K562 (cell line): ENCODE results near the gene GALE. TPM values are rescaled to one million over a fixed set of nuclear protein-coding genes. Genes with fewer than 3 reads are reported as not detected.

Experiments used
- ATAC-seq: fragments of 200-7000 bp; cut with Tn5 transposase; 3 replicates; pipeline ENCODE4 v1.9.1; 2020; ENCODE audit warnings: moderate library complexity
- BruUV-seq: library from RNA; stranded (reverse); fragments of 400-500 nt; replicated peaks from 2 replicates; lab custom pipeline; 2021; lab: Mats Ljungman, UMichigan
- CTCF ChIA-PET: fragments of 300-600 bp; formaldehyde crosslinking; extraction: SDS; loops from one replicate; lab custom pipeline; 2021; ENCODE audit warnings: low intra/inter-chr PET ratio; lab: Yijun Ruan, JAX
- POLR2A ChIA-PET: fragments of 300-600, 350-650 bp; sonication (Branson Sonifier 250); formaldehyde crosslinking; extraction: SDS; loops from one replicate; lab custom pipeline; 2021; ENCODE audit warnings: antibody characterized with exemption, inconsistent platforms; lab: Yijun Ruan, JAX
- DNase-seq, 4 experiments: peaks; one replicate each; pipeline versions ENCODE4 v3.0.0 to v3.0.0-alpha.2; 2011 to 2018; ENCODE audit warnings: low spot score in 3 of 4, mixed read lengths in 3 of 4; ENCODE audit errors: extremely low read depth in 1 of 4
- FAIRE-seq: peaks from 2 replicates; lab custom pipeline; 2011; peaks lifted over from hg19 to GRCh38; lab: Jason Lieb, UNC
- H2AFZ ChIP-seq: 2 replicates; pipeline ENCODE4 v1.6.0; 2011; ENCODE audit warnings: low read depth, low read length, control low read depth, inconsistent platforms
- H3K27ac ChIP-seq: fragments of 200-600 bp; 3 replicates; pipeline ENCODE4 v1.8.0; 2011; ENCODE audit warnings: low read depth, mild to moderate bottlenecking, control low read depth, inconsistent platforms, low read length, moderate library complexity, mixed read lengths; ENCODE audit errors: extremely low read depth
- H3K27me3 ChIP-seq, 2 experiments: fragments of 300-600 bp in 1 of 2; 2 replicates in 1 of 2; 3 replicates in 1 of 2; pipeline versions ENCODE4 v1.6.0 to v1.8.0; 2011; ENCODE audit warnings: inconsistent platforms in 2 of 2, low read length in 2 of 2, mild to moderate bottlenecking in 1 of 2, mixed read lengths in 1 of 2, moderate library complexity in 1 of 2; ENCODE audit not compliant: control insufficient read depth in 2 of 2, insufficient read depth in 2 of 2
- H3K36me3 ChIP-seq: fragments of 300-600 bp; 3 replicates; pipeline ENCODE4 v1.8.0; 2011; ENCODE audit warnings: mild to moderate bottlenecking, low read length, inconsistent platforms; ENCODE audit not compliant: control insufficient read depth, insufficient read depth
- H3K4me1 ChIP-seq, 2 experiments: fragments of 200-600 bp in 1 of 2; replicated peaks in 1 of 2; 2 replicates in 1 of 2; 3 replicates in 1 of 2; pipeline versions ENCODE4 v1.5.1 to v1.8.0; 2011; ENCODE audit warnings: inconsistent platforms in 2 of 2, low read length in 2 of 2, mild to moderate bottlenecking in 1 of 2, mixed read lengths in 1 of 2, moderate library complexity in 1 of 2; ENCODE audit not compliant: control insufficient read depth in 2 of 2, insufficient read depth in 2 of 2
- H3K4me2 ChIP-seq: 2 replicates; pipeline ENCODE4 v1.6.1; 2011; ENCODE audit warnings: low read length, control low read depth, inconsistent platforms, mixed read lengths; ENCODE audit not compliant: insufficient read depth
- H3K4me3 ChIP-seq: fragments of 200-600 bp; sonication (generic), shearing (Covaris generic); 2 replicates; pipeline ENCODE4 v1.5.1; 2016; ENCODE audit warnings: control low read depth, inconsistent platforms
- H3K79me2 ChIP-seq: fragments of 200-600 bp; 3 replicates; pipeline ENCODE4 v1.8.0; 2011; ENCODE audit warnings: low read length, inconsistent platforms; ENCODE audit not compliant: control insufficient read depth, insufficient read depth
- H3K9ac ChIP-seq, 2 experiments: 2 replicates each; pipeline versions ENCODE4 v1.6.0 to v1.6.1; 2011; ENCODE audit warnings: low read depth in 2 of 2, low read length in 2 of 2, control low read depth in 1 of 2, inconsistent platforms in 1 of 2, mild to moderate bottlenecking in 1 of 2, mixed read lengths in 1 of 2; ENCODE audit not compliant: insufficient read depth in 1 of 2
- H3K9me1 ChIP-seq: one replicate; pipeline ENCODE4 v1.6.0; 2011; ENCODE audit warnings: inconsistent platforms, mild to moderate bottlenecking, low read length, moderate library complexity; ENCODE audit not compliant: control insufficient read depth, insufficient read depth
- H3K9me3 ChIP-seq: replicated peaks from 2 replicates; pipeline ENCODE4 v1.5.1; 2011; ENCODE audit warnings: low read depth, low read length, inconsistent platforms; ENCODE audit not compliant: control insufficient read depth, insufficient read depth
- H4K20me1 ChIP-seq: replicated peaks from 2 replicates; pipeline ENCODE4 v1.6.1; 2011; ENCODE audit warnings: low read length, inconsistent platforms, mixed read lengths; ENCODE audit not compliant: control insufficient read depth, insufficient read depth
- BRD9 ChIP-seq: fragments of 450-650 bp; IDR thresholded peaks from 2 replicates; pipeline ENCODE4 v1.6.1; 2018; ENCODE audit warnings: low read depth; ENCODE audit not compliant: partially characterized antibody
- CCAR2 ChIP-seq: fragments of 200-400 bp; formaldehyde crosslinking; IDR thresholded peaks from 2 replicates; pipeline ENCODE4 v1.6.1; 2017; ENCODE audit warnings: mild to moderate bottlenecking, low read depth, low read length
- CHD4 ChIP-seq: fragments of 200-600 bp; sonication (generic); IDR thresholded peaks from 3 replicates; pipeline ENCODE4 v1.6.1; 2012; ENCODE audit warnings: low read depth, mild to moderate bottlenecking, mixed read lengths, low read length, inconsistent platforms; ENCODE audit not compliant: insufficient read depth, insufficient replicate concordance, poor library complexity, severe bottlenecking
- JUND ChIP-seq, 2 experiments: IDR thresholded peaks; 2 replicates in 1 of 2; 3 replicates in 1 of 2; pipeline ENCODE4 v1.6.1; 2011; ENCODE audit warnings: borderline replicate concordance in 2 of 2, low read depth in 2 of 2, low read length in 2 of 2, improper control_type of control experiment in 1 of 2, missing biosample characterization in 1 of 2, missing genetic modification characterization in 1 of 2, missing genetic modification reagents in 1 of 2
- NFIC ChIP-seq: fragments of 450-650 bp; IDR thresholded peaks from 2 replicates; pipeline ENCODE4 v1.6.1; 2017; ENCODE audit warnings: mild to moderate bottlenecking, inconsistent platforms
- SAP30 ChIP-seq: fragments of 200-600 bp; sonication (generic); IDR thresholded peaks from 2 replicates; pipeline ENCODE4 v1.6.1; 2012; ENCODE audit warnings: borderline replicate concordance, low read depth, mild to moderate bottlenecking, moderate library complexity, low read length, control low read depth, inconsistent platforms; ENCODE audit not compliant: insufficient read depth, poor library complexity, severe bottlenecking
- ZNF583 ChIP-seq: fragments of 250-450 bp; sonication (Bioruptor Pico); IDR thresholded peaks from 2 replicates; pipeline ENCODE4 v1.4.0; 2020
- WGBS: fragments of 100-300 bp; shearing (Covaris generic); methylation state at CpG from one replicate; pipeline ENCODE4 v1.1.6; 2016; ENCODE audit warnings: low coverage, mixed read lengths; ENCODE audit not compliant: insufficient coverage; ENCODE audit errors: missing lambda C conversion rate; 5-methylcytosine and 5-hydroxymethylcytosine counted together
- in situ Hi-C: fragments of 300-500 bp; cut with MboI; formaldehyde crosslinking; loops from 4 replicates; pipeline ENCODE4 v1.15.0; 2018; ENCODE audit warnings: inconsistent platforms, mixed read lengths
- intact Hi-C: fragments of 100-400 bp; cut with micrococcal nuclease; formaldehyde crosslinking; loops from 2 replicates; pipeline ENCODE4 v1.14.2; 2022
- polyA plus RNA-seq, 8 experiments: library from polyadenylated mRNA; depleted of rRNA in 4 of 8; stranded (reverse) in 5 of 8; unstranded in 3 of 8; fragments of >200 nt; fragmentation: Nextera tagmentation in 2 of 8; fragmentation: Illumina TruSeq in 1 of 8; extraction: Ambion mirVana in 2 of 8; extraction: Trizol in 1 of 8; gene quantifications; 2 replicates each; pipeline versions ENCODE4 v1.2.1 to v1.2.3, GENCODE V29; 2011 to 2014; ENCODE audit warnings: inconsistent platforms in 1 of 8, missing spikeins in 1 of 8
- total RNA-seq, 7 experiments: library from RNA; depleted of rRNA in 6 of 7; stranded (reverse); fragments of >200 nt in 6 of 7; fragmentation: Illumina TruSeq in 2 of 7; extraction: Trizol in 2 of 7; gene quantifications; 2 replicates each; pipeline versions ENCODE4 v1.2.1 to v1.2.3, GENCODE V29; 2011 to 2021; ENCODE audit warnings: low replicate concordance in 1 of 7
- TF ChIP-seq, protein P1 (sequence below): fragments of 450-650 bp; IDR thresholded peaks from 2 replicates; pipeline ENCODE4 v1.6.1; 2016; ENCODE audit warnings: low read depth
- TF ChIP-seq, protein P2 (sequence below): sonication (generic); formaldehyde crosslinking; IDR thresholded peaks from 2 replicates; pipeline ENCODE4 v1.8.1; 2023; ENCODE audit warnings: mild to moderate bottlenecking, missing genetic modification reagents, moderate library complexity

The GALE gene
- total and polyA plus RNA-seq, 9 of the 15 experiments (the other 6 are each of a cell fraction or from before 2014, with no cell fraction given) = 8.4 to 139 (median 88.3) TPM

- in situ Hi-C loops = no loop called here
- H3K4me1 ChIP-seq = peaks cover 21 to 35% of the 10 kb centered on the region in 2 experiments
Measured at GRCh38 chr1:23801876-23802275, 1.3 kb upstream of the GALE start.

More at GRCh38 chr1:23801876-23802275, 1.3 kb upstream of the GALE start:
- H3K9ac ChIP-seq = peak overlapping the region in 1 of 2 experiments; percentile 28; a peak in 2 of 4 replicates
- H4K20me1 ChIP-seq = no peaks in the 10 kb centered on the region
- no peaks in the 10 kb centered on the region for H3K9me3 ChIP-seq
- H3K4me3 ChIP-seq = no peak overlapping the region
- peaks cover 24% of the 10 kb centered on the region for H3K79me2 ChIP-seq
- no peak for ATAC-seq
- TF ChIP-seq ZNF583 (CRISPR knock-in tag) (no peak), CCAR2 (no peak), NFIC (peak; percentile 22; the same call in 1 of the 2 replicates), SAP30 (no peak), JUND (IDR thresholded peaks at IDR 0.05; ENCODE audit: borderline replicate concordance, low read depth, low read length) (no peak), JUND (tag; IDR thresholded peaks at IDR 0.05; ENCODE audit: borderline replicate concordance, low read depth, low read length) (no peak), BRD9 (no peak), CHD4 (no peak)
- TF ChIP-seq, protein P1, sequence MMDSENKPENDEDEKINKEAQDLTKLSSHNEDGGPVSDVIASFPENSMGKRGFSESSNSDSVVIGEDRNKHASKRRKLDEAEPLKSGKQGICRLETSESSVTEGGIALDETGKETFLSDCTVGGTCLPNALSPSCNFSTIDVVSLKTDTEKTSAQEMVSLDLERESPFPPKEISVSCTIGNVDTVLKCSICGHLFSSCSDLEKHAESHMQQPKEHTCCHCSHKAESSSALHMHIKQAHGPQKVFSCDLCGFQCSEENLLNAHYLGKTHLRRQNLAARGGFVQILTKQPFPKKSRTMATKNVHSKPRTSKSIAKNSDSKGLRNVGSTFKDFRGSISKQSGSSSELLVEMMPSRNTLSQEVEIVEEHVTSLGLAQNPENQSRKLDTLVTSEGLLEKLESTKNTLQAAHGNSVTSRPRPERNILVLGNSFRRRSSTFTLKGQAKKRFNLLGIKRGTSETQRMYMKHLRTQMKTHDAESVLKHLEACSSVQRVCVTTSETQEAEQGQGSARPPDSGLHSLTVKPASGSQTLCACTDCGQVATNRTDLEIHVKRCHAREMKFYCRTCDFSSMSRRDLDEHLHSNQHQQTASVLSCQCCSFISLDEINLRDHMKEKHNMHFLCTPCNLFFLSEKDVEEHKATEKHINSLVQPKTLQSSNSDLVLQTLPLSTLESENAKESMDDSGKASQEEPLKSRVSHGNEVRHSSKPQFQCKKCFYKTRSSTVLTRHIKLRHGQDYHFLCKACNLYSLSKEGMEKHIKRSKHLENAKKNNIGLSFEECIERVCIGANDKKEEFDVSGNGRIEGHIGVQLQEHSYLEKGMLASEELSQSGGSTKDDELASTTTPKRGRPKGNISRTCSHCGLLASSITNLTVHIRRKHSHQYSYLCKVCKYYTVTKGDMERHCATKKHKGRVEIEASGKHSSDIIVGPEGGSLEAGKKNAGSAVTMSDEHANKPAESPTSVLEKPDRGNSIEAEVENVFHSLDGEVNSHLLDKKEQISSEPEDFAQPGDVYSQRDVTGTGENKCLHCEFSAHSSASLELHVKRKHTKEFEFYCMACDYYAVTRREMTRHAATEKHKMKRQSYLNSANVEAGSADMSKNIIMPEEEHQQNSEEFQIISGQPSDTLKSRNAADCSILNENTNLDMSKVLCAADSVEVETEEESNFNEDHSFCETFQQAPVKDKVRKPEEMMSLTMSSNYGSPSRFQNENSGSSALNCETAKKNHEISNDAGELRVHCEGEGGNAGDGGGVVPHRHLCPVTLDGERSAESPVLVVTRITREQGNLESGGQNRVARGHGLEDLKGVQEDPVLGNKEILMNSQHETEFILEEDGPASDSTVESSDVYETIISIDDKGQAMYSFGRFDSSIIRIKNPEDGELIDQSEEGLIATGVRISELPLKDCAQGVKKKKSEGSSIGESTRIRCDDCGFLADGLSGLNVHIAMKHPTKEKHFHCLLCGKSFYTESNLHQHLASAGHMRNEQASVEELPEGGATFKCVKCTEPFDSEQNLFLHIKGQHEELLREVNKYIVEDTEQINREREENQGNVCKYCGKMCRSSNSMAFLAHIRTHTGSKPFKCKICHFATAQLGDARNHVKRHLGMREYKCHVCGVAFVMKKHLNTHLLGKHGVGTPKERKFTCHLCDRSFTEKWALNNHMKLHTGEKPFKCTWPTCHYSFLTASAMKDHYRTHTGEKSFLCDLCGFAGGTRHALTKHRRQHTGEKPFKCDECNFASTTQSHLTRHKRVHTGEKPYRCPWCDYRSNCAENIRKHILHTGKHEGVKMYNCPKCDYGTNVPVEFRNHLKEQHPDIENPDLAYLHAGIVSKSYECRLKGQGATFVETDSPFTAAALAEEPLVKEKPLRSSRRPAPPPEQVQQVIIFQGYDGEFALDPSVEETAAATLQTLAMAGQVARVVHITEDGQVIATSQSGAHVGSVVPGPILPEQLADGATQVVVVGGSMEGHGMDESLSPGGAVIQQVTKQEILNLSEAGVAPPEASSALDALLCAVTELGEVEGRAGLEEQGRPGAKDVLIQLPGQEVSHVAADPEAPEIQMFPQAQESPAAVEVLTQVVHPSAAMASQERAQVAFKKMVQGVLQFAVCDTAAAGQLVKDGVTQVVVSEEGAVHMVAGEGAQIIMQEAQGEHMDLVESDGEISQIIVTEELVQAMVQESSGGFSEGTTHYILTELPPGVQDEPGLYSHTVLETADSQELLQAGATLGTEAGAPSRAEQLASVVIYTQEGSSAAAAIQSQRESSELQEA = no peak
- TF ChIP-seq, protein P2, sequence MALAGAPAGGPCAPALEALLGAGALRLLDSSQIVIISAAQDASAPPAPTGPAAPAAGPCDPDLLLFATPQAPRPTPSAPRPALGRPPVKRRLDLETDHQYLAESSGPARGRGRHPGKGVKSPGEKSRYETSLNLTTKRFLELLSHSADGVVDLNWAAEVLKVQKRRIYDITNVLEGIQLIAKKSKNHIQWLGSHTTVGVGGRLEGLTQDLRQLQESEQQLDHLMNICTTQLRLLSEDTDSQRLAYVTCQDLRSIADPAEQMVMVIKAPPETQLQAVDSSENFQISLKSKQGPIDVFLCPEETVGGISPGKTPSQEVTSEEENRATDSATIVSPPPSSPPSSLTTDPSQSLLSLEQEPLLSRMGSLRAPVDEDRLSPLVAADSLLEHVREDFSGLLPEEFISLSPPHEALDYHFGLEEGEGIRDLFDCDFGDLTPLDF (CRISPR knock-in tag) = no peak
- H3K9me1 ChIP-seq = peaks cover 5% of the 10 kb centered on the region
- peak overlapping the region; percentile 96; the same call in 1 of the 2 replicates for H3K4me2 ChIP-seq
- ChIA-PET POLR2A (interaction anchor here (0.6 to 6.8 kb wide), 14 partner anchors 9 to 884 kb away, joined by 3 to 71 read pairs (median 3); partner anchors contain the start of genes LYPLA2, PITHD1 and PNRC2), CTCF (no interaction called here)
- no peaks in the 10 kb centered on the region for H3K27me3 ChIP-seq
- intact Hi-C loops = loop anchor here (2.0 kb wide), 1 partner anchor 29 kb away; no protein-coding TSS in a partner anchor
- BruUV-seq = no TSS peak
- 57% methylated on average over 10 of the region's 10 CpGs for WGBS
- no peak for FAIRE-seq
- DNase-seq = no peak
- H3K27ac ChIP-seq = no peak overlapping the region
- no peak overlapping the region for H2AFZ ChIP-seq
- peaks cover 25% of the 10 kb centered on the region; the same call in 2 of the 3 replicates for H3K36me3 ChIP-seq
